Large intestine (tissue), 3 donors: ENCODE results near the gene QPRT. TPM values are rescaled to one million over a fixed set of nuclear protein-coding genes. Genes with fewer than 3 reads are reported as not detected.
"Not testable (repeated sequence)": the region's sequence is repeated elsewhere in the genome, so short reads cannot be mapped to it uniquely, and the experiment has no call there.

ENCODE experiments used
- DNase-seq, 2 donors: peaks; one replicate each; pipeline versions ENCODE4 v3.0.0 to v3.0.0-alpha.2; 2013
- H3K27ac ChIP-seq: one replicate; pipeline ENCODE4 v1.5.1; 2013; ENCODE audit warnings: low read length
- H3K27me3 ChIP-seq: 2 replicates; pipeline ENCODE4 v1.6.1; 2013; ENCODE audit warnings: low read length; ENCODE audit not compliant: control insufficient read depth, insufficient read depth
- H3K36me3 ChIP-seq: 2 replicates; pipeline ENCODE4 v1.6.1; 2013; ENCODE audit warnings: low read length; ENCODE audit not compliant: control insufficient read depth, insufficient read depth
- H3K4me1 ChIP-seq: one replicate; pipeline ENCODE4 v1.6.1; 2013; ENCODE audit warnings: low read length; ENCODE audit not compliant: control insufficient read depth, insufficient read depth
- H3K4me3 ChIP-seq: one replicate; pipeline ENCODE4 v1.5.1; 2013; ENCODE audit warnings: low read length
- H3K9me3 ChIP-seq: one replicate; pipeline ENCODE4 v1.6.1; 2013; ENCODE audit warnings: mild to moderate bottlenecking, low read depth, low read length, moderate library complexity; ENCODE audit not compliant: control insufficient read depth
- WGBS: methylation state at CpG from one replicate; pipeline ENCODE4 v1.1.5; 2013; ENCODE audit warnings: low lambda C conversion rate; ENCODE audit not compliant: insufficient coverage; 5-methylcytosine and 5-hydroxymethylcytosine counted together
- polyA plus RNA-seq: library from polyadenylated mRNA; unstranded; fragments of 120-200 nt; gene quantifications from one replicate; pipeline ENCODE4 v1.2.1, GENCODE V29; 2013

QPRT gene
- polyA plus RNA-seq, 1 donor = 220 TPM

- no peaks in the 10 kb centered on the region for H3K27me3 ChIP-seq
- no peaks in the 10 kb centered on the region for H3K36me3 ChIP-seq
- H3K27ac ChIP-seq = no peak overlapping the region
- H3K4me1 ChIP-seq = no peaks in the 10 kb centered on the region
- no peaks in the 10 kb centered on the region for H3K9me3 ChIP-seq
- WGBS = 83% methylated on average over 1 of the region's 4 CpGs
- no peak for DNase-seq
- no peak overlapping the region for H3K4me3 ChIP-seq
Measured at GRCh38 chr16:29644973-29645693, 33.8 kb upstream of the QPRT start.

GRCh38 chr16:29645694-29646187, 33.2 kb upstream of the QPRT start:
- Histone ChIP-seq H3K27me3 (no peaks in the 10 kb centered on the region), H3K4me3 (no peak overlapping the region), H3K36me3 (no peaks in the 10 kb centered on the region), H3K4me1 (no peaks in the 10 kb centered on the region), H3K9me3 (no peaks in the 10 kb centered on the region), H3K27ac (no peak overlapping the region)
- peak in 1 of 2 donors; percentile 52 for DNase-seq
- 86% methylated on average over 1 of the region's 4 CpGs for WGBS

GRCh38 chr16:29646947-29647346, 32.0 kb upstream of the QPRT start:
- Histone ChIP-seq H3K9me3 (no peaks in the 10 kb centered on the region), H3K4me3 (no peak overlapping the region), H3K36me3 (no peaks in the 10 kb centered on the region), H3K27ac (no peak overlapping the region), H3K4me1 (no peaks in the 10 kb centered on the region), H3K27me3 (no peaks in the 10 kb centered on the region)
- no peak for DNase-seq
- no CpG with 5 or more reads among the region's 3 CpGs for WGBS

DNA sequence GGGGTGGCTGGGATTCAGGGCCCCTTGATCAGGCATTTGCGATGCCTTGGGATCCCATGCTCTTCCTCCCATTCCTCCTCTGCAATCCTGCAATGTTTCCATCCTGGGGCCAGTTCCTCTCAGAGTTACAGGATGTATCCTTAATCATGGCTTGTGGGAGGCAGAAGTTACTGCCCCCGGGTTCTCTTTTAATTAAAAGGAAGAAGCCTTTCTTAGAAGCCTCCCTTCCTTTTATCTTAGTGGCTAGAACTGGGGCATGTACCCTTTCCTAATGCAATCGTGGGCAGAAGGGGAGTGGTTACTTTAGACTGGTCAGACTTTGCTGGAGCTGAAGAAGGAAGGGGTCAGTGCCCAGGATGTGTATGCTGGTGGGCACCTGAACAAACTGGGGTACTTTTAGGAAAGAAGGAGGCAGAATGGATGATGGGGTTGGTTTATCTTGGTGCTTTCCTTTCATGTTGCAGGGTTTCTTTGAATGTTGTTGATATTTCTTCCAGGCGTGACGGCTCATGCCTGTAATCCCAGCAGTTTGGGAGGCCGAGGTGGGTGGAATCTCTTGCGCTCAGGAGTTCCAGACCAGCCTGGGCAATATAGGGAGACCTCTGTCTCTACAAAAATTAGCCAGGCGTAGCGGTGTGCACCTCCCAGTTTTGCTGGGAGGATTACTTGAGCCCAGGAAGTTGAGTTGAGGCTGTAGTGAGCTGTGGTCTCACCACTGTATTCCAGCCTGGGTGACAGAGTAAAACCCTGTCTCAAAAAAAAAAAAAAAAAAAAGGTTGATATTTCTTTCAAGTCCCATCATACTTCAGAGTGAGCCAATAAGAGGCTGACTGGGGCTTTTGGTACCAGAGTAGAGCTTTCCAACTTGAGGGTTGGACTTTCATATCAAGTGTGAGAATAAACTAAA, 29.1 kb upstream of the QPRT start:
- H3K4me3 ChIP-seq = no peak overlapping the region
- WGBS = 20% methylated on average over 1 of the region's 9 CpGs
- no peak overlapping the region for H3K27ac ChIP-seq
- no peaks in the 10 kb centered on the region for H3K9me3 ChIP-seq
- no peak for DNase-seq
- H3K4me1 ChIP-seq = no peaks in the 10 kb centered on the region
- H3K27me3 ChIP-seq = no peaks in the 10 kb centered on the region
- no peaks in the 10 kb centered on the region for H3K36me3 ChIP-seq

GRCh38 chr16:29650771-29651170, 28.2 kb upstream of the QPRT start:
- no peak overlapping the region for H3K27ac ChIP-seq
- no peaks in the 10 kb centered on the region for H3K36me3 ChIP-seq
- no peaks in the 10 kb centered on the region for H3K9me3 ChIP-seq
- no peak overlapping the region for H3K4me3 ChIP-seq
- WGBS = 100% methylated on average over 2 of the region's 2 CpGs
- no peaks in the 10 kb centered on the region for H3K27me3 ChIP-seq
- H3K4me1 ChIP-seq = no peaks in the 10 kb centered on the region
- DNase-seq = no peak

DNA sequence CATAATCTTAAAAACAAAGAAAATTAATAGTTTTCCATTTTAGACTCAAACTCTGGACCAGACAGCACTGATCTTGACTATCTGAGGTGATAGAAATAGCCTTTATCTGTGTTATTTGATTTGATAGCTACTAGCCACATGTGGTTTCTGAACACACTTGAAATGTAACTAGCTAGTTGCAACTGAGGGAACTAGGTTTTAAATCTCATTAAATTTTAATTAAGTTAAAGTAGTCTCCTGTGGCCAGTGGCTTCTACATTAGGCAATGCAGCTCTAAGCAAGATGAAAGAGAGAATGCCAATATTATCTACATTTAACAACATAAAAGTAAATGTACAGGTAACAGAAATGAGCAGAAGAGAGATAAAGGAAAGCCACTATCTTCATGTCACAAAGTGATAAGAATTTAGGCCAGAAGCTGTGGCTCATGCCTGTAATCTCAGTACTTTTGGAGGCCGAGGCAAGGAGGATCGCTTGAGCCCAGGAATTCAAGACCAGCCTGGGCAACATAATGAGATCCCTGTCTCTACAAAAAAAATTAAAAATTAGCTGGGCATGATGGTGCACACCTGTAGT, 27.1 kb upstream of the QPRT start:
- no peak for DNase-seq
- H3K27ac ChIP-seq = no peak overlapping the region
- no peaks in the 10 kb centered on the region for H3K9me3 ChIP-seq
- no peaks in the 10 kb centered on the region for H3K36me3 ChIP-seq
- H3K4me3 ChIP-seq = no peak overlapping the region
- no peaks in the 10 kb centered on the region for H3K27me3 ChIP-seq
- WGBS = no CpG with 5 or more reads among the region's 2 CpGs
- H3K4me1 ChIP-seq = no peaks in the 10 kb centered on the region

DNA sequence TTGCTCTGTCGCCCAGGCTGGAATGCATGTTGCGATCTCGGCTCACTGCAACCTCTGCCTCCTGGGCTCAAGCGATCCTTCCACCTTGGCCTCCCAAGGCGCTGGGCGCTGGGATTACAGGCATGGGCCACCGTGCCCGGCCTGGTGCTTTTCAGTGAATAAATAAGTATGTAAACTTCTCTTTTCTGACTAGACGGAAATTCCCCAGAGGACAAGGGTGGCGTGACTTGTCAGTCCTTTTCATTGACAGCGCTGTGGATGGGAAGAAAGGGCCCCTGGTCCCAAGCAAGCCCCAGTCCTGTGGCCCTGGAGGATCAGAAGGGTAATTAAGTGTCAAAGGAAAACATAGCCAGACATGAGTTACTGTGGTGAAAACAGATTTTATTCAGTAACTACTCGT, 25.5 kb upstream of the QPRT start:
- Histone ChIP-seq H3K9me3 (no peaks in the 10 kb centered on the region), H3K4me3 (no peak overlapping the region), H3K27me3 (no peaks in the 10 kb centered on the region), H3K36me3 (no peaks in the 10 kb centered on the region), H3K27ac (no peak overlapping the region), H3K4me1 (no peaks in the 10 kb centered on the region)
- no CpG with 5 or more reads among the region's 12 CpGs for WGBS
- no peak for DNase-seq

DNA sequence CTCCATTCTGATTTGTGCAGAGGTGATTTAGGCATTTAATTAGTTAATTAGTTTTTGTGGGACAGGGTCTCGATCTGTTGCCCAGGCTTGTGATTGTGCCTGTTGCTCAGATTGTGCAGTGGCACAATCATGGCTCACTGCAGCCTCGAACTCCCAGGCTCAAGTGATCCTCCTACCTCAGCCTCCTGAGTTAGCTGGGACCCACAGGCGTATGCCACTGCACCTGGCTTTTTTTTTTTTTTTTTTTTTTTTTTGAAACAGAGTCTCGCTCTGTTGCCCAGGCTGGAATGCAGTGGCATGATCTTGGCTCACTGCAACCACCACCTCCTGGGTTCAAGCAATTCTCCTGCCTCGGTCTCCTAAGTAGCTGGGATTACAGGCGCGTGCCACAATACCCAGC, 25.1 kb upstream of the QPRT start:
- H3K36me3 ChIP-seq, H3K27me3 ChIP-seq, H3K4me1 ChIP-seq, H3K9me3 ChIP-seq, H3K4me3 ChIP-seq, DNase-seq, H3K27ac ChIP-seq: not testable (repeated sequence)
- WGBS = no CpG with 5 or more reads among the region's 7 CpGs

DNA sequence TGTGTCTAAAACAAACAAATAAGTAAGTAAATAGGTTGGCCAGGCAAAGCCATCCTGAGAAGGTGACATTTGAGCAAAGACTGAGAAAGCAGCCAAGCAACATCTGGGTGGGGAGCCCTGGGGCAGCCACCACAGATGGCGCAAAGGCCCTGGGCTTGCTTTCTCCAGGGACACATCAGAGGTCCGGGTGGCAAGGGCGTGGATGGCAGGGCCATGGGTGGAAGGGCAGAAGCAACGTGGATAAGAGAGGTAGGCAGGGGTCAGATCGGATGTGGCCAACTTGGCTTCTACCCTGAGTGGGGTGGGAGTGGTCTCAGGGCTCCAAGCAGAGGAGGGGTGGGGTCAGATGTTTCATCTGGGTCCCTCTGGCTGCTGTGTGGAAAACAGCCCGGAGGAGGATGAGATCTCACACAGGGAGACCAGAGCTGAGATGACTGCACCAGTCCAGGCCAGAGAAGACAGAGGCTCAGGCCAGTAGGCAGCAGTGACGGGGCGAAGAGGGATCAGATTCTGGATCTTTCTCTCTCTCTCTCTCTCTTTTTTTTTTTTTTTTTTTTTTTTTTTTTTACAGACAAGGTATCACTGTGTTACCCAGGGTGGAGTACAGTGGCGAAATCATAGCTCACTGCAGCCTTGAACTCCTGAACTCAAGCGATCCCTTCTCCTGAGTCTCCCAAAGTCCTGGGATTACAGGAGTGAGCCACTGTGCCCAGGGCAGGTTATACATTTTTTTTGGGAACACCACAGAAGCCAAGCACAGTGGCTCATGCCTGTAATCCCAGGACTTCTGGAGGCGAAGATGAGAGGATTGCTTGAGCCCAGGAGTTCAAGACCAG, 22.1 kb upstream of the QPRT start:
- Histone ChIP-seq H3K4me1 (no peaks in the 10 kb centered on the region), H3K9me3 (no peaks in the 10 kb centered on the region), H3K4me3 (no peak overlapping the region), H3K27me3 (no peaks in the 10 kb centered on the region), H3K36me3 (no peaks in the 10 kb centered on the region), H3K27ac (no peak overlapping the region)
- WGBS = no CpG with 5 or more reads among the region's 11 CpGs
- DNase-seq = no peak

DNA sequence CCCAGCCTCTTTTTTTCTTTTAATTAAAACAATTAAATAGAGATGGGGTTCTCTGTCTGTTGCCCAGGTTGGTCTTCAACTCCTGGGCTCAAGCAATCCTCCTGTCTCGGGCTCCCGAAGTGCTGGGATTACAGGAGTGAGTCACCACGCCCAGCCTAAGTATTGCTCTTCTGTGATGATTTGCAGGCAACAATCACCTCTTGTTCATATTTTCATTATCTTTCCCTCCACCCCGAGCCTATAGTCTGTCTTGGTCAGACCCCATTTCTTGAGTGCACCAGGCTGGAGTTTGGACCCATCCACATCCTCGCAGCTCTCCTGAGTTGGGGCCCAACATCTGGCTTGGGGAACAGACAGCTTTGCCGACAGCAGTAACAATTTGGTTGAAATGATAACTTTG, 20.3 kb upstream of the QPRT start:
- Histone ChIP-seq H3K36me3 (no peaks in the 10 kb centered on the region), H3K27me3 (no peaks in the 10 kb centered on the region), H3K4me3 (no peak overlapping the region), H3K4me1 (no peaks in the 10 kb centered on the region), H3K27ac (no peak overlapping the region), H3K9me3 (no peaks in the 10 kb centered on the region)
- DNase-seq = peak in 1 of 2 donors; percentile 56
- WGBS = no CpG with 5 or more reads among the region's 6 CpGs
